ENCODE data around the gene RHOBTB3.

Gene RHOBTB3

GRCh38 chr5:95733107-95733665 lies 2.0 kb downstream of the RHOBTB3 start:
- DNase-seq = no peak

DNA sequence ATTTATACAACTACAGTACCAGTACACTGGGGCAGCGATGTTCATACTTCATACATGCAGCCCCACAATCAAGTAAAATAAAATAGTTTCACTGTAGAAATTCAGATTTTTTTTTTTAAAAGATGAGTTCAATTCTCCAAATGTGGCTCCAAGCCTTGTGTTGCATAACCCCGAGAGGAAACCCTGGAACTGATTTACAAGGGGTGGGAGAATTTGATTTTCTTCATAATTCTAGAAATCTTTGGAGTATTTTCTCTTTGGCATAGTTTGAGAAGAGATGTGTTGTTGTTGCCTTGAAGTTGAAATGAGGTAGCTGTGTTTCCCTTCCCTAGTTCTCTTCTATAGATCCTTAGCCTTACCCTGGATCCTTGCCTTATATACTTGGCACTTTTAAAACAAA lies 3.1 kb downstream of the RHOBTB3 start:
- no peak for DNase-seq

DNA sequence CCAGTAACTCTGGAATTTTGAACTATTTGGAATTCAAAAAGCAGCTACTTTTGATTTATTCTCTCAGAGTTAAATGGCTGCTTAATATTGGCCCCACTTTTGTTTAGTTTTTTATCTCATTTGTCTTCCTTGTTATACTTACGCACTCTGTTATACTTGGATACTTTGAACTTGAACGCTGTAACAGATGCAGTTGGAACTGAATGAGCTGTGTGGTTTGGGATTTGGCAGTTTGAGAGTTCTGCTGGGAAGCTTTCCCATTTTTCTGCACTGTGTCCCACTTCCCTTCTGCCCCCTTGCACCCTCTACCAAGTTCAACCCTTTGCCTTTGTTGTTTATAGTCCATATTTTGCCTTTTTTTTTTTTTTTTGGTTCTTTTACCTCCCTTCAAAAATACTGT lies 3.8 kb downstream of the RHOBTB3 start:
- DNase-seq = no peak

DNA sequence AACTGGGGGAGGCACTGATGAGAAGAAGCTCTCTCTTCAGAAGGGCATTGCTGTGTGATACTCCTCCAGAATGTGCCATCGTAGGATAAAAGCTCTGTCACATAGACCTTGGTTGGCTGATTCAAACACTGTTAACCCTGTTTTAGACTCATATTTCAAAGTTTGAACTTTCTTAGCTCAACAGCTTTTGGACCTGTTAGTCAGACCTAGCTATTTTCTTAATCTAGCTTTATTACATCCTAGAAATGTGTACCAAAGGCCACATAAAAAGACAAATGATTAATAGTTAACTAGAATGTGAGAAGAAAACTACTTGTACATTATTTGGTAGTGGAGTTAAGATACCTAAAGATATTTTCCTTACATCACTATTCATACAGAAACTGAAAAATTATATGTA lies 4.3 kb downstream of the RHOBTB3 start:
- DNase-seq = no peak

- DNase-seq = no peak
Observed at GRCh38 chr5:95738072-95738471, 6.9 kb downstream of the RHOBTB3 start.

GRCh38 chr5:95738834-95739233 lies 7.7 kb downstream of the RHOBTB3 start:
- no peak for DNase-seq

DNA sequence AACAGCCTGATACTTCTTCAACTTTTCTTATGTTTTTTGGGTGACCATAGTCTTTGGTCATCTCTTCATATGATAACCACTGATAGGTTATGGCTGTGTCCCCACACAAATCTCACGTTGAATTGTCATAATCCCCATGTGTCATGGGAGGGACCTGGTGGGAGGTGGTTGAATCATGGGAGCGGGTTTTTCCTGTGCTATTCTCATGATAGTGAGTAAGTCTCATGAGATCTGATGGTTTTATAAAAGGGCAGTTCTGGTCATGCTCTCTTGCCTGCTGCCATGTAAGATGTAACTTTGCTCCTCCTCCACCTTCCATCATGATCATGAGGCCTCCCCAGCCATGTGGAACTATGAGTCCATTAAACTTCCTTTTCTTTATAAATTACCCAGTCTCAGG lies 8.7 kb downstream of the RHOBTB3 start:
- no peak for DNase-seq

- DNase-seq = no peak
Observed at GRCh38 chr5:95741458-95741857, 10.3 kb downstream of the RHOBTB3 start.

DNA sequence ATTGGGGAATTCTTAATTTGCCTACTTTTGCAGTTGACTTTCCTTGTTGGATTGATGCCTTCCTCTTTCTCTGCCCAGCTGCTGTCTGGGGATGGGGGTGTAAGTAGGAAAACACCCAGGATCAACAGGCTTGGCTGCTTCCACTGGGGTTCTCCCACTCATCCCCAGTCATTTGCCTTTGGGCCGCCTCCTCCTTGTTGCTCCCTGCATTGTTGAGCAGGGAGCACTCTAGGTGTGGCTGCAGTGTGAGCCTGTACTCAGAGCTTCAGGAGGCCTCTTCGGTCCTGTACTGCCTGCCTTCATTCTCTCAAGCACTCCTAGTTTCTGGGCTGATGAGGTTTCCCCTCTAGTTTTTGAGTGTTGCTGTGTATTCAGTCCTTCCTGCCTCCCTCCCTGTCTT lies 12.1 kb downstream of the RHOBTB3 start:
- DNase-seq = no peak

- no peak for DNase-seq
Observed at GRCh38 chr5:95743877-95744276, 12.7 kb downstream of the RHOBTB3 start.

DNA sequence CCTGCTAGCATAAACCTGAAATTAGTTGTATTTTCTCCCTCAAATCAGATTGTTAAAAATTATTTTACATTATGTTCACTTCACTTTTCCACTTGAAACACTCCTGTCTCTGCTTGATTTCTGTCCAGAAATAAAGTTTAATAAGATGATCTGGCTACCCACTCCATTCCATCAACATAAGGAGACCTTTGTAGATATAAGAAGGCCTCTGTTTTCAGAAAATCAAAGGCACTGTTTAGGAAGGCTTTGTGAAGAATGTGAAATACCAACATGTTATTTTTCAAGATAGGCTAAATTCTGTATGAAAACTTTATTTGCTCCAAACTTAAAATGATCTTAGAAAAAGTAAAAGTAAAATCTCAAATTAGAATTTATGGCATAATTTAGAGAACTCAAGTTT lies 15.1 kb downstream of the RHOBTB3 start:
- DNase-seq = no peak

DNA sequence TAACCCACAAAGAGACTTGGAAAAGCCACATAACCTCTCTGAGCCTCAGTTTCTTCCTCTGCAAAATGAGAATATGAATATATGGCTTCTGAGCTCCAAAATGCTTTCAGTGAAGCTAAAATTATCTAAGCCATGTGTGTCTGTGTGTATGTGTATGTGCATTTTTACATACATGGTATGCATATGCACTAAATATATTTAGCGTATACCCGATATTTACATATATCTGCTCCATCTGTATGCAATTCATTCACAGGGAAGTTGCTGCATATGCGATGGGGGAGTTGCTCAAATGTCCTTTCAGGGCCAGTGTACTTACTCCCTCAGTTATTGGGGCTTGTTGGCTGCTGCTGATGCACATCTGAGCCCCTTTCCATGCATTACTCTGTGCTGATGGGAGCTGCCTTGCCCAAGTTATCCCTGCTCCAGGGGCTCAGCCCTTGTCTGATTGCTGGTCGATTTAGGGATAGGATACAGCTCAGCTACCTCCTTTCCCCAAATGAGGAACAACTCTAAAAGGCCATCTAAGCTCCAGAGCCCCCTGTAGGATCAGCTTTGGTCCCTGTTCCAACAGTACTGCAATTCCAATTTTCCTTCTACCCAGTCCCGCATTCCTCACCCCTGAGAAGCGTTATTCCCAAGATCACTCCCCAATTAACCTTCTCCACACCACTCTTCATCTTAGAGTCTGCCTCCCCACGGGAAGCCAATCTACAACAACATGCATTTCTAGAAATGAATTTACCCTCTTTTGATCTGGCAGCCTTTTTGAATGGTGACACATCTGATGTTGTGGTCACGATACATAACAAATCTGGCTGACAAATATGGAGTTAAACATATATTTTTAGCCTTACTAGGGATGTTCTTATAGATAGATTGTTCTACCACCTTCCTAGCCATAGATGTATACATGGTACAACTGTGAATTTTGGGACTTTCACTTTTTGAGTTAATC lies 15.9 kb downstream of the RHOBTB3 start:
- no peak for DNase-seq

DNA sequence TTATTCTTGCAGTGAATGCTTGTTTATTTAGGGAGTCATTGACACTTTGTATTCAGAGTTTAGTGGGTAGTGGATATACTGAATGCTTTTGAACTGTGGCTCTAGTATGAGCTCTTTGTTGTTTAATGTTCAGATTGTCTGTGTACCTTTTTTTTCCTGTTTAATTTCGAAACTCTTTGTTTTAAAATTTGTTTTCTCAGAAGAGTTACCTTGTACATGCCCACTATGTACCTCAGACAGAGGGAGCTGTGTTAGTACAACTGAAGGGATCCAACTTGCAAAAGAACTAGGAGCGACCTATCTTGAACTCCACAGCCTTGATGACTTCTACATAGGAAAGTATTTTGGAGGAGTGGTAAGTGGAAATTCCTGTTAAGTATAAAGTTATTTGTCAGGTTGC lies 17.0 kb downstream of the RHOBTB3 start:
- DNase-seq = no peak

GRCh38 chr5:95754545-95754944 lies 23.4 kb downstream of the RHOBTB3 start:
- DNase-seq = no peak

DNA sequence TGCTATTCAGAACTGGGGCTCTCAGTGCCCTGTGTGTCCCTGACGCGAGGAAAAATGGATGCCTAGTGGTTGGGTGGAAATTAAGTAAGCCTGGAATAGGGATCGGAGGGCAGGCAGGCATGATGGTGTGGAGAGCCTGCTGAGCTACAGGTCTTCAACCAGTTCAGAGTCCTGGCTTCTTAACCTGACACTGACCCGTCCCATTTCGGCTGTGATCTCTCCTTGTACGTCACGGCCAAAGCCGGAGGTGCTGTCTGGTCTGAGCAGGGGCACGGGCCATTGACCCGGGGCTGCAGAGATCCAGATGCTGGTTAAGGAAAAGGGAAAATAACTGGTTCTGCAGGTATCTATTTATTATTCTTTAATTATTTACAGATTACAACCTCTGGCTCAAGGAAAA lies 27.9 kb downstream of the RHOBTB3 start:
- DNase-seq = no peak

- DNase-seq = no peak
Observed at GRCh38 chr5:95759634-95760033, 28.5 kb downstream of the RHOBTB3 start.

DNA sequence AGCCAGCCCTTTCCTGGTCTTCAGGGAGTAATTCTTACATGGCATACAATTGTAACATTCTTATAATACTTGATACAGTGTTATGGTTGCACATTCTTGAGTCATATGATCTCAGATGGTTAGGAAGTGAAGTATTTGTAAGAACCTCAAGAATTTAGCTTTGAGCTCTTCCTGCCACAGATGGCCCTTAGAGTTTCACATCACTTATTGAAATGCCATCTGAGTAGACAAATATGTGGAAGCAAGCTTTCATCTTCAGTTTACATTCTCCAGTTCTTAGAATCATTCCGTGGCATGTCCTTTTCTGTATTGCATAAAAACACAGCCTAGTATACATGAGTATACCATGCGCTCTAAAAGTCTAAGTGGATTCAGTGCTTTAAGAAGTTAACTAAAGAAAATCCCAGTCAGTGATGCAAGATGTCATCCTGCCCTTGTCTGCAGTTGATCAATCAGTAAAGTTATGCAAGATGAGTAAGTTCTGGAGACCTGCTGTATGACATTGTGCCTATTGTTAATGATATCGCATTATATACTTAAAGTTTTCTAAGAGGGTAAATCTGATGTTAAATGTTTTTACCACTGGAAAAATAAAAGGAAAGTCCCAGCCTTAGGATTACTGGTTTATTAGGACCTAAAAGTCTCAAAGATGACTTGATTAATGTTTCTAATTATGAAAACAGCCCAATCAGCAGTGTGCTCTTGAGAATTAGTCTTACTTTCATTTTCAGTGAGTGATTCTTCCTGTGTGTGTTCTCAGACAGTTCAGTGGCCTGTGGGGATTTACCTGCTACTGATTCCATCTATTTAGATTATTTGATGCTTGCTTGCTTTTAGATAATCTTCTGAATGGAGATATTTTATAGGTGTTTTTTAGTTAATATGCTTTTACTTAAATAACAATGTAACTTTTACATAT lies 29.4 kb downstream of the RHOBTB3 start:
- DNase-seq = peak; percentile 15

- DNase-seq = no peak
Observed at GRCh38 chr5:95761771-95762651, 30.9 kb downstream of the RHOBTB3 start.

DNA sequence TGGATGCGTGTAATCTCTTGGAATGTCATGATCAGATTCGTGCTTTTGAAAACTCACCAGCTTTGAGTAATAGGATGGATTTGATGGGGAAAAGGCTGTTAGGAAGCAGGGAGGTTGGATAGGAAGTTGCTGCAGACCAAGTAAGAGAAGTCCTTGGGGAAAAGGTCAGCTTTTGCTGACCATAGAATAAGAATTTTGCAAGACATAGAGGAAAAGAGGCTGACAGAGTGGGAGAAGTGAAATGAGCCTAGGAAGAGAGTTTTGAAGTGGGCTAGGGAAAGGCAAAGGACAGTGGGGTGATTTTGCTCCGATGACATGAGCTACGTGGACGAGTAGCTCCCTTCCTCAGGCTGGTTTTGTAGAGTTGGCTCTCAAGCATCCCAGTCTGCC lies 31.5 kb downstream of the RHOBTB3 start:
- no peak for DNase-seq

- no peak for DNase-seq
Observed at GRCh38 chr5:95763941-95764340, 32.8 kb downstream of the RHOBTB3 start.

DNA sequence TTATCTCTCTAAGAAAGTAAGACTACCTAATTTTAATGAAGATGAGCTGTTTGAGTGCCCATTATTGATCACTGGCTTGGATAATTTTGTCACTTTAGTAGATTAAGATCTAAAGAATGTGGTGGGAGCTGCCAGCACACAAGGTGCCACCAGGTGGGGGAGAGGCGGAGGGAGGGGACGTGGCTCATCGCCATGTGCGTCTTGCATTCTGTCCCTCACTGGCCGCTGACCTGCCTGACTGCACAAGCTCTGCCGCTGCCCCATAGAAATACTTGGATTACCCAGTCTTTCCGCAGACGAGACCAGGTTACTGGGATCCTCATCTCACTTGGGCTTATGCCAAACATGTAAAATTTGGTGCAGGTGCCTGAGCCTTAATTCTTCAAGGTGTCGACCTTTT lies 37.6 kb downstream of the RHOBTB3 start:
- DNase-seq = no peak

Measured in stimulated activated CD4-positive, alpha-beta T cell treated with anti-CD3 and anti-CD28 coated beads, Interleukin-15, amount 100 ng/mL, for 24 hours (primary cell).